ENCODE results near the gene C13orf46. TPM values are rescaled to one million over a fixed set of nuclear protein-coding genes. Genes with fewer than 3 reads are reported as not detected.

The C13orf46 gene
- total and polyA plus RNA-seq, 2 of the 8 experiments (the other 6 are each of a cell fraction or from before 2014, with no cell fraction given): 0.23 to 0.28 TPM

DNA sequence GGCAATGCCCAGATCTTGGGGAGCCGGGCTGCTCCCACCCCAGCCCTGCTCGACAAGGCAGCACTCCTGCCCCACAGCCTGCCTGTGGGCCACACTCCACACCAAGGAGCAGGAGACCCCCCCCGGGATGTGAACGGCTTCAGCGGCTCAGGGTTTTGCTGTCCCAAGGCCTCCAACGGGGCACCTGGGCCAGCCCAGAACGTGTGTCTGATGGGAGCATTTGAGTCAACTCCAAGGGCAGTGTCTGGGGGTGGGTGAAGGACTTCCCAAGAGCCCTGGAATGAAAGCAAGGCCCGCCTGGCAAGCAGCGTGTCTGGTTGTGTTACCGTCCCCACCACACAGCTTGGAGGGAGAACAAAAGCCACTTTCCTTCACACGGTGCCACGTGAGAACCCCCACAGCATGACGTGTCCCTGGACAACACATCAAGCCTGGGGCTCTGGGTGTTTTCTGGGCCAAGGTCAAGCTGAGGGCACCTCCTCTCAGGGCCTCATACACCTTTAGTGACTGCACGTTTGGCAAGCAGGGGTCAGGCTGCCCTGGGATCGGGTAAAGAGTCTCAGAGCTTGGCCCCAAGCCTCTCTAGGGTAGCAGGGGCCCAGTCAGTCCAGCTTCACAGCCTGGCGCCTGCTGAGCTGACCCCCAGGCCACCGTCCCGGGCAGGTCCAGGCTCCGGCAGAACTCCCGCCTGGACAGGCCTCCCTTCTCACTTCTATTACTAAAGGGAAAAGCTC, 6.0 kb downstream of the C13orf46 start (continued):
- TF ChIP-seq, protein P1, sequence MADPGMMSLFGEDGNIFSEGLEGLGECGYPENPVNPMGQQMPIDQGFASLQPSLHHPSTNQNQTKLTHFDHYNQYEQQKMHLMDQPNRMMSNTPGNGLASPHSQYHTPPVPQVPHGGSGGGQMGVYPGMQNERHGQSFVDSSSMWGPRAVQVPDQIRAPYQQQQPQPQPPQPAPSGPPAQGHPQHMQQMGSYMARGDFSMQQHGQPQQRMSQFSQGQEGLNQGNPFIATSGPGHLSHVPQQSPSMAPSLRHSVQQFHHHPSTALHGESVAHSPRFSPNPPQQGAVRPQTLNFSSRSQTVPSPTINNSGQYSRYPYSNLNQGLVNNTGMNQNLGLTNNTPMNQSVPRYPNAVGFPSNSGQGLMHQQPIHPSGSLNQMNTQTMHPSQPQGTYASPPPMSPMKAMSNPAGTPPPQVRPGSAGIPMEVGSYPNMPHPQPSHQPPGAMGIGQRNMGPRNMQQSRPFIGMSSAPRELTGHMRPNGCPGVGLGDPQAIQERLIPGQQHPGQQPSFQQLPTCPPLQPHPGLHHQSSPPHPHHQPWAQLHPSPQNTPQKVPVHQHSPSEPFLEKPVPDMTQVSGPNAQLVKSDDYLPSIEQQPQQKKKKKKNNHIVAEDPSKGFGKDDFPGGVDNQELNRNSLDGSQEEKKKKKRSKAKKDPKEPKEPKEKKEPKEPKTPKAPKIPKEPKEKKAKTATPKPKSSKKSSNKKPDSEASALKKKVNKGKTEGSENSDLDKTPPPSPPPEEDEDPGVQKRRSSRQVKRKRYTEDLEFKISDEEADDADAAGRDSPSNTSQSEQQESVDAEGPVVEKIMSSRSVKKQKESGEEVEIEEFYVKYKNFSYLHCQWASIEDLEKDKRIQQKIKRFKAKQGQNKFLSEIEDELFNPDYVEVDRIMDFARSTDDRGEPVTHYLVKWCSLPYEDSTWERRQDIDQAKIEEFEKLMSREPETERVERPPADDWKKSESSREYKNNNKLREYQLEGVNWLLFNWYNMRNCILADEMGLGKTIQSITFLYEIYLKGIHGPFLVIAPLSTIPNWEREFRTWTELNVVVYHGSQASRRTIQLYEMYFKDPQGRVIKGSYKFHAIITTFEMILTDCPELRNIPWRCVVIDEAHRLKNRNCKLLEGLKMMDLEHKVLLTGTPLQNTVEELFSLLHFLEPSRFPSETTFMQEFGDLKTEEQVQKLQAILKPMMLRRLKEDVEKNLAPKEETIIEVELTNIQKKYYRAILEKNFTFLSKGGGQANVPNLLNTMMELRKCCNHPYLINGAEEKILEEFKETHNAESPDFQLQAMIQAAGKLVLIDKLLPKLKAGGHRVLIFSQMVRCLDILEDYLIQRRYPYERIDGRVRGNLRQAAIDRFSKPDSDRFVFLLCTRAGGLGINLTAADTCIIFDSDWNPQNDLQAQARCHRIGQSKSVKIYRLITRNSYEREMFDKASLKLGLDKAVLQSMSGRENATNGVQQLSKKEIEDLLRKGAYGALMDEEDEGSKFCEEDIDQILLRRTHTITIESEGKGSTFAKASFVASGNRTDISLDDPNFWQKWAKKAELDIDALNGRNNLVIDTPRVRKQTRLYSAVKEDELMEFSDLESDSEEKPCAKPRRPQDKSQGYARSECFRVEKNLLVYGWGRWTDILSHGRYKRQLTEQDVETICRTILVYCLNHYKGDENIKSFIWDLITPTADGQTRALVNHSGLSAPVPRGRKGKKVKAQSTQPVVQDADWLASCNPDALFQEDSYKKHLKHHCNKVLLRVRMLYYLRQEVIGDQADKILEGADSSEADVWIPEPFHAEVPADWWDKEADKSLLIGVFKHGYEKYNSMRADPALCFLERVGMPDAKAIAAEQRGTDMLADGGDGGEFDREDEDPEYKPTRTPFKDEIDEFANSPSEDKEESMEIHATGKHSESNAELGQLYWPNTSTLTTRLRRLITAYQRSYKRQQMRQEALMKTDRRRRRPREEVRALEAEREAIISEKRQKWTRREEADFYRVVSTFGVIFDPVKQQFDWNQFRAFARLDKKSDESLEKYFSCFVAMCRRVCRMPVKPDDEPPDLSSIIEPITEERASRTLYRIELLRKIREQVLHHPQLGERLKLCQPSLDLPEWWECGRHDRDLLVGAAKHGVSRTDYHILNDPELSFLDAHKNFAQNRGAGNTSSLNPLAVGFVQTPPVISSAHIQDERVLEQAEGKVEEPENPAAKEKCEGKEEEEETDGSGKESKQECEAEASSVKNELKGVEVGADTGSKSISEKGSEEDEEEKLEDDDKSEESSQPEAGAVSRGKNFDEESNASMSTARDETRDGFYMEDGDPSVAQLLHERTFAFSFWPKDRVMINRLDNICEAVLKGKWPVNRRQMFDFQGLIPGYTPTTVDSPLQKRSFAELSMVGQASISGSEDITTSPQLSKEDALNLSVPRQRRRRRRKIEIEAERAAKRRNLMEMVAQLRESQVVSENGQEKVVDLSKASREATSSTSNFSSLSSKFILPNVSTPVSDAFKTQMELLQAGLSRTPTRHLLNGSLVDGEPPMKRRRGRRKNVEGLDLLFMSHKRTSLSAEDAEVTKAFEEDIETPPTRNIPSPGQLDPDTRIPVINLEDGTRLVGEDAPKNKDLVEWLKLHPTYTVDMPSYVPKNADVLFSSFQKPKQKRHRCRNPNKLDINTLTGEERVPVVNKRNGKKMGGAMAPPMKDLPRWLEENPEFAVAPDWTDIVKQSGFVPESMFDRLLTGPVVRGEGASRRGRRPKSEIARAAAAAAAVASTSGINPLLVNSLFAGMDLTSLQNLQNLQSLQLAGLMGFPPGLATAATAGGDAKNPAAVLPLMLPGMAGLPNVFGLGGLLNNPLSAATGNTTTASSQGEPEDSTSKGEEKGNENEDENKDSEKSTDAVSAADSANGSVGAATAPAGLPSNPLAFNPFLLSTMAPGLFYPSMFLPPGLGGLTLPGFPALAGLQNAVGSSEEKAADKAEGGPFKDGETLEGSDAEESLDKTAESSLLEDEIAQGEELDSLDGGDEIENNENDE (IDR thresholded peaks at IDR 0.05; ENCODE audit: insufficient replicate concordance, low read length): no peak
- TF ChIP-seq MAX (IDR thresholded peaks at IDR 0.05) (no peak), GTF2F1 (IDR thresholded peaks at IDR 0.05; ENCODE audit: borderline replicate concordance, low read depth, low read length) (no peak)

Measured in H1 (cell line).